SK-N-MC (cell line): Measurements from ENCODE around the gene RRN3.
"Not testable (repeated sequence)": the region's sequence is repeated elsewhere in the genome, so short reads cannot be mapped to it uniquely, and the experiment has no call there.

ENCODE experiments used
- EZH2 ChIP-seq: fragments of 200-600 bp; sonication (generic); IDR thresholded peaks from one replicate; pipeline ENCODE4 v1.6.1; 2017; ENCODE audit warnings: antibody characterized with exemption
- POLR2AphosphoS5 ChIP-seq: IDR thresholded peaks from 2 replicates; pipeline ENCODE4 v1.6.1; 2012; ENCODE audit warnings: mild to moderate bottlenecking, low read depth, low read length, borderline replicate concordance

GRCh38 chr16:15142891-15143600 is 49.0 kb upstream of the RRN3 start:
- not testable (repeated sequence) for TF ChIP-seq POLR2AphosphoS5, EZH2
